Measurements from ENCODE around the gene CENPQ. TPM values are rescaled to one million over a fixed set of nuclear protein-coding genes. Genes with fewer than 3 reads are reported as not detected.
A peak's percentile ranks its signal among the peaks of the same experiment; 100 is the strongest.

CENPQ gene
- total RNA-seq, 6 experiments from 2014 or later = 7.2 to 14.3 (median 13.2) TPM

GRCh38 chr6:49541936-49542335 lies 78.8 kb downstream of the CENPQ start:
- no peaks in the 10 kb centered on the region for H3K9me3 Mint-ChIP-seq
- no peaks in the 10 kb centered on the region for H3K36me3 Mint-ChIP-seq (ENCODE audit: low read depth)
- DNase-seq = no peak
- H3K4me1 Mint-ChIP-seq (ENCODE audit: low read depth) = peaks cover 11% of the 10 kb centered on the region
- TF ChIP-seq CTCF (IDR thresholded peaks at IDR 0.05) = no peak
- peaks cover 7% of the 10 kb centered on the region; the same call in 1 of the 2 replicates for H3K27me3 Mint-ChIP-seq (ENCODE audit: insufficient read depth)
- peak overlapping the region; percentile 47 for H3K27ac Mint-ChIP-seq
- H3K4me3 Mint-ChIP-seq = no peak overlapping the region; the same call in 1 of the 2 replicates

Other genes with a start within 250 kb of the CENPQ start
- gene MMUT, start 117 bp upstream of the CENPQ start, total RNA-seq (2021; fragmentation: NEBNext Ultra II Directional; extraction: Animal tissue kit (Norgen Biotek cat#: 25700)) = 10 to 100 TPM; 16.3 to 18.7 (median 17.1) TPM
- gene GLYATL3, start 36.6 kb downstream of the CENPQ start, total RNA-seq (2021; fragmentation: NEBNext Ultra II Directional; extraction: Animal tissue kit (Norgen Biotek cat#: 25700)) = not detected
- gene C6orf141, start 87.3 kb downstream of the CENPQ start, total RNA-seq (2021; fragmentation: NEBNext Ultra II Directional; extraction: Animal tissue kit (Norgen Biotek cat#: 25700)) = not detected
- gene RHAG, start 173.5 kb downstream of the CENPQ start, total RNA-seq (2021; fragmentation: NEBNext Ultra II Directional; extraction: Animal tissue kit (Norgen Biotek cat#: 25700)) = not detected